Right cardiac atrium (tissue), 5 donors: ENCODE measurements around the gene DENND2D. TPM values are rescaled to one million over a fixed set of nuclear protein-coding genes. Genes with fewer than 3 reads are reported as not detected.
A peak's percentile ranks its signal among the peaks of the same experiment; 100 is the strongest.

Experiments used
- ATAC-seq, 2 donors: fragments of 200-7000 bp; cut with Tn5 transposase; one replicate each; pipeline versions ENCODE4 v1.8.0 to v1.9.1; 2020; ENCODE audit warnings: moderate library complexity in 2 of 2, mild to moderate bottlenecking in 1 of 2
- DNase-seq, 3 donors: peaks; one replicate each; pipeline ENCODE4 v3.0.0-alpha.2; 2020
- H3K27ac ChIP-seq: one replicate; pipeline ENCODE4 v1.5.1; 2013; ENCODE audit warnings: mild to moderate bottlenecking, low read length, control low read depth, moderate library complexity
- H3K27me3 ChIP-seq: one replicate; pipeline ENCODE4 v1.6.1; 2013; ENCODE audit not compliant: control insufficient read depth, insufficient read depth
- H3K4me1 ChIP-seq: one replicate; pipeline ENCODE4 v1.6.1; 2013; ENCODE audit warnings: low read length; ENCODE audit not compliant: control insufficient read depth, insufficient read depth
- H3K4me3 ChIP-seq: one replicate; pipeline ENCODE4 v1.5.1; 2013; ENCODE audit warnings: low read length, control low read depth
- H3K9me3 ChIP-seq: one replicate; pipeline ENCODE4 v1.6.1; 2013; ENCODE audit warnings: low read length; ENCODE audit not compliant: control insufficient read depth
- WGBS: extraction: QIAGEN DNeasy Blood & Tissue Kit; methylation state at CpG from one replicate; pipeline ENCODE4 v1.1.7; 2013; 5-methylcytosine and 5-hydroxymethylcytosine counted together
- intact Hi-C, 4 donors: fragments of 100-400 bp; cut with DNase I; formaldehyde crosslinking; loops; one replicate each; pipeline versions ENCODE4 v1.11.0 to v1.14.0; 2022 to 2023
- polyA plus RNA-seq: library from polyadenylated mRNA; stranded (reverse); fragments of 200-250 nt; gene quantifications from one replicate; pipeline ENCODE4 v1.2.3, GENCODE V29; 2013
- total RNA-seq, 4 donors: library from RNA; stranded (reverse); fragmentation: NEBNext Ultra II Directional; extraction: Animal tissue kit (Norgen Biotek cat#: 25700); gene quantifications; one replicate each; pipeline ENCODE4 v1.2.1, GENCODE V29; 2021
- donor health status: healthy with polysubstance abuse.
- donor health status: DM: no; HTN: yes; CAD: no.
- donor health status: DM: no; HTN: no; CAD: no.
- donor health status: DM: no; HTN: yes; CAD: no; lungs with severe emphysema.
- donor health status: DM: yes; HTN: yes; CAD: no.

DENND2D gene
- total and polyA plus RNA-seq, 5 donors: 2.1 to 4.5 (median 3.9) TPM

GRCh38 chr1:111232134-111232533 is 31.7 kb upstream of the DENND2D start:
- DNase-seq (no peak), ATAC-seq (no peak)
- Histone ChIP-seq H3K9me3 (no peaks in the 10 kb centered on the region), H3K27me3 (no peaks in the 10 kb centered on the region), H3K4me1 (peaks cover 2% of the 10 kb centered on the region), H3K27ac (no peak overlapping the region), H3K4me3 (no peak overlapping the region)
- intact Hi-C loops: no loop called here
- whole genome bisulfite sequencing: 96% methylated on average over 3 of the region's 3 CpGs

- WGBS: 61% methylated on average over 2 of the region's 2 CpGs
- Histone ChIP-seq H3K27ac (no peak overlapping the region), H3K9me3 (no peaks in the 10 kb centered on the region), H3K4me1 (peaks cover 3% of the 10 kb centered on the region), H3K27me3 (no peaks in the 10 kb centered on the region), H3K4me3 (no peak overlapping the region)
- DNase-seq: no peak
- ATAC-seq: no peak
- intact Hi-C loops: loop anchor here in 1 of 4 donors (5.0 to 10.0 kb wide), 2 partner anchors 96 to 539 kb away; no protein-coding TSS in a partner anchor
Measured at GRCh38 chr1:111228748-111229126, 28.3 kb upstream of the DENND2D start.

GRCh38 chr1:111227851-111228747 is 27.7 kb upstream of the DENND2D start:
- Histone ChIP-seq H3K4me3 (no peak overlapping the region), H3K9me3 (no peaks in the 10 kb centered on the region), H3K4me1 (peaks cover 3% of the 10 kb centered on the region), H3K27ac (peak overlapping the region; percentile 72), H3K27me3 (no peaks in the 10 kb centered on the region)
- peak; percentile 95 to 98 for ATAC-seq
- peak; percentile 41 to 80 (median 74) for DNase-seq
- intact Hi-C loops: loop anchor here in 1 of 4 donors (5.0 to 10.0 kb wide), 2 partner anchors 97 to 539 kb away; no protein-coding TSS in a partner anchor
- WGBS: 54% methylated on average over 6 of the region's 6 CpGs

- peaks cover 3% of the 10 kb centered on the region for H3K4me1 ChIP-seq
- WGBS: 65% methylated on average over 3 of the region's 3 CpGs
- ATAC-seq (peak; percentile 31 to 56), DNase-seq (no peak)
- H3K4me3 ChIP-seq: no peak within 1 kb of the TSS
- no peaks in the 10 kb centered on the region for H3K9me3 ChIP-seq
- H3K27me3 ChIP-seq: no peaks in the 10 kb centered on the region
- intact Hi-C loops: loop anchor here in 1 of 4 donors (5.0 to 10.0 kb wide), 2 partner anchors 97 to 540 kb away; no protein-coding TSS in a partner anchor
- peak within 1 kb of the TSS; percentile 72 for H3K27ac ChIP-seq
Measured at GRCh38 chr1:111227434-111227833, 27.0 kb upstream of the DENND2D start, which contains the start of gene CHI3L2. TSS of gene CHI3L2 (plus strand) at chr1:111227713. CDS start at chr1:111227730, 17 bp downstream.

- H3K27ac ChIP-seq: no peak overlapping the region
- H3K27me3 ChIP-seq: no peaks in the 10 kb centered on the region
- no peaks in the 10 kb centered on the region for H3K9me3 ChIP-seq
- H3K4me3 ChIP-seq: no peak overlapping the region
- intact Hi-C loops: loop anchor here in 1 of 4 donors (5.0 to 10.0 kb wide), 2 partner anchors 99 to 541 kb away; no protein-coding TSS in a partner anchor
- 58% methylated on average over 6 of the region's 6 CpGs for WGBS
- H3K4me1 ChIP-seq: peaks cover 3% of the 10 kb centered on the region
- ATAC-seq (no peak), DNase-seq (no peak)
Measured at GRCh38 chr1:111225717-111226400, 25.4 kb upstream of the DENND2D start.

- ATAC-seq (no peak), DNase-seq (no peak)
- no peaks in the 10 kb centered on the region for H3K27me3 ChIP-seq
- H3K4me1 ChIP-seq: peaks cover 3% of the 10 kb centered on the region
- H3K4me3 ChIP-seq: no peak overlapping the region
- no peak overlapping the region for H3K27ac ChIP-seq
- intact Hi-C loops: loop anchor here in 1 of 4 donors (5.0 to 10.0 kb wide), 2 partner anchors 100 to 542 kb away; no protein-coding TSS in a partner anchor
- H3K9me3 ChIP-seq: no peaks in the 10 kb centered on the region
Measured at GRCh38 chr1:111225091-111225490, 24.6 kb upstream of the DENND2D start.

- 81% methylated on average over 6 of the region's 6 CpGs for WGBS
- no peak overlapping the region for H3K4me3 ChIP-seq
- H3K9me3 ChIP-seq: no peaks in the 10 kb centered on the region
- H3K27ac ChIP-seq: no peak overlapping the region
- ATAC-seq (no peak), DNase-seq (no peak)
- no peaks in the 10 kb centered on the region for H3K27me3 ChIP-seq
- intact Hi-C loops: loop anchor here (2.0 to 10.0 kb wide), 3 partner anchors 102 to 179 kb away; no protein-coding TSS in a partner anchor
- peaks cover 3% of the 10 kb centered on the region for H3K4me1 ChIP-seq
Measured at GRCh38 chr1:111223126-111223685, 22.8 kb upstream of the DENND2D start.

- ATAC-seq: peak; percentile 78 to 88
- WGBS: 32% methylated on average over 10 of the region's 10 CpGs
- no peaks in the 10 kb centered on the region for H3K9me3 ChIP-seq
- intact Hi-C loops: loop anchor here (2.0 to 10.0 kb wide), 3 partner anchors 102 to 180 kb away; no protein-coding TSS in a partner anchor
- H3K4me1 ChIP-seq: peaks cover 3% of the 10 kb centered on the region
- peak; percentile 76 to 86 (median 83) for DNase-seq
- no peaks in the 10 kb centered on the region for H3K27me3 ChIP-seq
- no peak overlapping the region for H3K4me3 ChIP-seq
- no peak overlapping the region for H3K27ac ChIP-seq
Measured at GRCh38 chr1:111222308-111223125, 22.1 kb upstream of the DENND2D start.

- ATAC-seq (peak; percentile 30 to 40), DNase-seq (no peak)
- Histone ChIP-seq H3K9me3 (no peaks in the 10 kb centered on the region), H3K27me3 (no peaks in the 10 kb centered on the region), H3K4me1 (no peaks in the 10 kb centered on the region), H3K27ac (no peak overlapping the region), H3K4me3 (no peak overlapping the region)
- whole genome bisulfite sequencing: 52% methylated on average over 5 of the region's 5 CpGs
- intact Hi-C loops: loop anchor here (2.0 to 10.0 kb wide), 3 partner anchors 103 to 181 kb away; no protein-coding TSS in a partner anchor
Measured at GRCh38 chr1:111221633-111222291, 21.3 kb upstream of the DENND2D start.
